Peyer's patch (tissue), 4 donors: ENCODE data around the gene SYNGAP1. TPM values are rescaled to one million over a fixed set of nuclear protein-coding genes. Genes with fewer than 3 reads are reported as not detected.

Experiments
- DNase-seq, 3 donors: peaks; one replicate each; pipeline ENCODE4 v3.0.0-alpha.2; 2017 to 2019
- H3K27ac ChIP-seq, 4 donors: fragments of 200-600 bp; sonication (generic); one replicate each; pipeline ENCODE4 v1.5.1; 2016 to 2019
- H3K27me3 ChIP-seq, 2 donors: fragments of 200-600 bp; sonication (generic); one replicate each; pipeline ENCODE4 v1.5.1; 2019
- H3K36me3 ChIP-seq, 3 donors: fragments of 200-600 bp; sonication (generic); one replicate each; pipeline ENCODE4 v1.5.1; 2016 to 2019
- H3K4me1 ChIP-seq, 4 donors: fragments of 200-600 bp; sonication (generic); one replicate each; pipeline ENCODE4 v1.5.1; 2016 to 2019
- H3K4me3 ChIP-seq, 4 donors: fragments of 200-600 bp; sonication (generic); 1 replicate in 3 of 4; 2 replicates in 1 of 4; pipeline ENCODE4 v1.5.1; 2016 to 2019; ENCODE audit warnings: mild to moderate bottlenecking in 1 of 4
- H3K9me3 ChIP-seq, 4 donors: fragments of 200-600 bp; sonication (generic); one replicate each; pipeline ENCODE4 v1.5.1; 2016 to 2019; ENCODE audit warnings: mild to moderate bottlenecking in 1 of 4
- CTCF ChIP-seq, 6 experiments: fragments of 450-650 bp in 4 of 6; fragments of 200-600 bp in 2 of 6; sonication (generic) in 1 of 6; IDR thresholded peaks; one replicate each; pipeline ENCODE4 v1.5.1; 2017 to 2019; ENCODE audit warnings: antibody characterized with exemption in 6 of 6, mild to moderate bottlenecking in 3 of 6, moderate library complexity in 1 of 6
- POLR2A ChIP-seq, 2 donors: fragments of 450-650 bp; IDR thresholded peaks; one replicate each; pipeline ENCODE4 v1.5.1; 2017; ENCODE audit warnings: antibody characterized with exemption in 2 of 2, mild to moderate bottlenecking in 2 of 2, moderate library complexity in 2 of 2
- total RNA-seq, 4 donors: library from RNA; depleted of rRNA; stranded (reverse); fragments of >200 nt; gene quantifications; one replicate each; pipeline ENCODE4 v1.1.0, GENCODE V29; 2016

The SYNGAP1 gene
- total RNA-seq, 4 donors from 2014 or later, result 5.4 to 42.1 (median 15.0) TPM

- peak overlapping the region; percentile 62 to 91 (median 76) for H3K4me3 ChIP-seq
- DNase-seq, result peak in 1 of 3 donors; percentile 46
- no peaks in the 10 kb centered on the region for H3K9me3 ChIP-seq
- peak overlapping the region in 3 of 4 donors; percentile 63 to 83 (median 81) for H3K27ac ChIP-seq
- H3K4me1 ChIP-seq, result peaks cover 0 to 21% (median 7%) of the 10 kb centered on the region in 4 donors
- H3K27me3 ChIP-seq, result no peaks in the 10 kb centered on the region
- TF ChIP-seq POLR2A (IDR thresholded peaks at IDR 0.05), result no peak
- TF ChIP-seq CTCF (IDR thresholded peaks at IDR 0.05), result no peak
- H3K36me3 ChIP-seq, result no peaks in the 10 kb centered on the region
Measured at GRCh38 chr6:33455051-33455450, 35.2 kb downstream of the SYNGAP1 start.

- Histone ChIP-seq H3K27ac (no peak overlapping the region), H3K36me3 (no peaks in the 10 kb centered on the region), H3K9me3 (no peaks in the 10 kb centered on the region), H3K27me3 (no peaks in the 10 kb centered on the region), H3K4me1 (peaks cover 0 to 21% (median 7%) of the 10 kb centered on the region in 4 donors), H3K4me3 (no peak overlapping the region)
- TF ChIP-seq POLR2A (IDR thresholded peaks at IDR 0.05) (no peak), CTCF (IDR thresholded peaks at IDR 0.05) (no peak)
- peak in 1 of 3 donors; percentile 41 for DNase-seq
Measured at GRCh38 chr6:33456156-33456555, 36.3 kb downstream of the SYNGAP1 start.

- H3K27me3 ChIP-seq, result no peaks in the 10 kb centered on the region
- H3K9me3 ChIP-seq, result no peaks in the 10 kb centered on the region
- DNase-seq, result no peak
- no peaks in the 10 kb centered on the region for H3K36me3 ChIP-seq
- H3K27ac ChIP-seq, result no peak overlapping the region
- TF ChIP-seq CTCF (IDR thresholded peaks at IDR 0.05) (no peak), POLR2A (IDR thresholded peaks at IDR 0.05) (no peak)
- peaks cover 0 to 10% (median 6%) of the 10 kb centered on the region in 4 donors for H3K4me1 ChIP-seq
- no peak overlapping the region for H3K4me3 ChIP-seq
Measured at GRCh38 chr6:33458676-33459075, 38.8 kb downstream of the SYNGAP1 start.

- Histone ChIP-seq H3K4me1 (peaks cover 0 to 10% (median 5%) of the 10 kb centered on the region in 4 donors), H3K27me3 (no peaks in the 10 kb centered on the region), H3K27ac (no peak overlapping the region), H3K4me3 (no peak overlapping the region), H3K36me3 (no peaks in the 10 kb centered on the region), H3K9me3 (no peaks in the 10 kb centered on the region)
- TF ChIP-seq POLR2A (IDR thresholded peaks at IDR 0.05) (no peak), CTCF (IDR thresholded peaks at IDR 0.05) (no peak)
- no peak for DNase-seq
Measured at GRCh38 chr6:33459226-33459625, 39.4 kb downstream of the SYNGAP1 start.

GRCh38 chr6:33466075-33466735 is 46.3 kb downstream of the SYNGAP1 start:
- DNase-seq, result no peak
- TF ChIP-seq POLR2A (IDR thresholded peaks at IDR 0.05) (no peak), CTCF (IDR thresholded peaks at IDR 0.05) (no peak)
- Histone ChIP-seq H3K9me3 (no peaks in the 10 kb centered on the region), H3K27me3 (no peaks in the 10 kb centered on the region), H3K4me1 (no peaks in the 10 kb centered on the region), H3K27ac (no peak overlapping the region), H3K4me3 (no peak overlapping the region), H3K36me3 (no peaks in the 10 kb centered on the region)
